Vagina (tissue), 2 donors: ENCODE results near the gene SETD2.

Experiments used
- POLR2A ChIP-seq, 2 donors: fragments of 450-650 bp; IDR thresholded peaks; one replicate each; pipeline ENCODE4 v1.6.1; 2017; ENCODE audit warnings: antibody characterized with exemption in 2 of 2, mild to moderate bottlenecking in 2 of 2, moderate library complexity in 2 of 2
- TF ChIP-seq, protein P1 (sequence below), 3 experiments: fragments of 450-650 bp in 2 of 3; fragments of 200-600 bp in 1 of 3; sonication (generic) in 1 of 3; IDR thresholded peaks; one replicate each; pipeline ENCODE4 v1.5.1; 2017 to 2019; ENCODE audit warnings: antibody characterized with exemption in 3 of 3, mild to moderate bottlenecking in 2 of 3, moderate library complexity in 2 of 3

- no peak for TF ChIP-seq POLR2A (IDR thresholded peaks at IDR 0.05)
- TF ChIP-seq, protein P1, sequence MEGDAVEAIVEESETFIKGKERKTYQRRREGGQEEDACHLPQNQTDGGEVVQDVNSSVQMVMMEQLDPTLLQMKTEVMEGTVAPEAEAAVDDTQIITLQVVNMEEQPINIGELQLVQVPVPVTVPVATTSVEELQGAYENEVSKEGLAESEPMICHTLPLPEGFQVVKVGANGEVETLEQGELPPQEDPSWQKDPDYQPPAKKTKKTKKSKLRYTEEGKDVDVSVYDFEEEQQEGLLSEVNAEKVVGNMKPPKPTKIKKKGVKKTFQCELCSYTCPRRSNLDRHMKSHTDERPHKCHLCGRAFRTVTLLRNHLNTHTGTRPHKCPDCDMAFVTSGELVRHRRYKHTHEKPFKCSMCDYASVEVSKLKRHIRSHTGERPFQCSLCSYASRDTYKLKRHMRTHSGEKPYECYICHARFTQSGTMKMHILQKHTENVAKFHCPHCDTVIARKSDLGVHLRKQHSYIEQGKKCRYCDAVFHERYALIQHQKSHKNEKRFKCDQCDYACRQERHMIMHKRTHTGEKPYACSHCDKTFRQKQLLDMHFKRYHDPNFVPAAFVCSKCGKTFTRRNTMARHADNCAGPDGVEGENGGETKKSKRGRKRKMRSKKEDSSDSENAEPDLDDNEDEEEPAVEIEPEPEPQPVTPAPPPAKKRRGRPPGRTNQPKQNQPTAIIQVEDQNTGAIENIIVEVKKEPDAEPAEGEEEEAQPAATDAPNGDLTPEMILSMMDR (IDR thresholded peaks at IDR 0.05), result no peak
These were observed 525 bp downstream of the SETD2 start for GRCh38 chr3:47163169-47164006.
